Daoy (cell line): ENCODE measurements around the gene CBX2. TPM values are rescaled to one million over a fixed set of nuclear protein-coding genes. Genes with fewer than 3 reads are reported as not detected.

Experiments used
- DNase-seq: peaks from one replicate; pipeline ENCODE4 v3.0.0-alpha.2; 2015; ENCODE audit warnings: low read depth
- total RNA-seq: library from RNA; depleted of rRNA; stranded (reverse); fragments of >200 nt; shearing (Covaris generic); gene quantifications from 2 replicates; pipeline ENCODE4 v1.2.3, GENCODE V29; 2014; rRNA removed

Gene CBX2
- 15.2 and 18.3 TPM in 2 replicates for total RNA-seq

DNA sequence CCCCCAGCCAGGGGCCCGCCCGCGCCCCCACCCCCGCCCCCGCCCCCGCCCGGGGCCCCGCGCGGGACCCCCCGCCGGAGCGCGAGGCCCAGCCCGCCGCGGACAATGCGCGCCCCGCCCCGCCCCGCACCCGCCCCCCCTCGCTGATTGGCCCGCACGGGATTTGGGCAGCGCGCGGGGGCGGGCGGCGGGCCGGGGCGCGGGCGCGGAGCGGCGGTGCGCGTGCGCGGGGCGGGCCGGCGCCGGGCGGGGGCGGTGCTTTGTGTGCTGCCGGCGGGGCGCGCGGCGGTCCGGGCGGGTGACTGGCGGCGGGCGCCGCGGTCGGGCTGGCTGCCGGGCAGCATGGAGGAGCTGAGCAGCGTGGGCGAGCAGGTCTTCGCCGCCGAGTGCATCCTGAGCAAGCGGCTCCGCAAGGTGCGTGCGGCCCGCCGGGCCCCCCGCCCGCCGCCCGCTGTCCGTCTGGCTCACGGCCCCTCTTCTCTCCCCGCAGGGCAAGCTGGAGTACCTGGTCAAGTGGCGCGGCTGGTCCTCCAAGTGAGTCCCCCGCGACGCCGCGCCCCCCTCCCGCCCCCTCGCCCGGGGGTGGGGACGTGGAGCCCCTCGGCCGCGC lies at the start of gene CBX2:
Gene CBX2, plus strand, starts transcription at position 255 of the 610 bp plus-strand sequence. Its CDS starts 88 bp downstream, at position 343.
- DNase-seq = peak; percentile 84

DNA sequence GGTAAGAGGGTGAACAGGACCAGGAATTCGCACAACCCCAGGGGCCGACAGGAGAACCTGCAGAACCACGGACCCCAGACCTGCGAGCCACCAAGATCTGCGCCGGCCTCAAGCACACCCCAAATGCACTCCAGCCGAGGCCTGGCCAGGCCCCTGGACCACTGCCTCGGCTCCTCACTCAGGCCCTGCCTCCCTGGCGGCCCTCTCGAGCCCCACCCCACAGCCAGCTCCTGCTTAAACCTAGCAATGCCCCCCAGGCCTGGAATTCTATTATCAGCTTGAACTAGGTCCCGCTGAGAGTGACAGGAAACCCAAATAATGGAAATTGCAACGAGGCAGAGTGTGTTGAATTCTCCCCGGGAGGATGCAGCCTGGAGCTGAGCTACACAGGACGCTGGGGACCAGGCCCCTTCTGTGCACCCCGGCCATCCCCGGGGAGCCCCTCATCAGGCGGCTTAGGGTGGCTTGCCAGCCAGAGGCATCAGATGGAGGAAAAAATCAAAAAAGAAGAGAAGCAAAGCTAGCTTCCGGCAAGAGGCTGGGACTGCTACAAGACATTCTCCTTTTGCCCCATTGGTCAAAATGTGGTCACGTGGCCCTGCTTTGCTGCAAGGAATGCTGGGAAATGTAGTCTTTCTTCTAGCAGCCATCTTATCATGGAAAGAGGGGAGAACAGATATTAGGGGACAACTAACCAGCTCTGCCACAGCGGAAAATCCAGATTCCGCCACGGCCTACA lies 49.6 kb upstream of the CBX2 start:
- peak; percentile 89 for DNase-seq

DNA sequence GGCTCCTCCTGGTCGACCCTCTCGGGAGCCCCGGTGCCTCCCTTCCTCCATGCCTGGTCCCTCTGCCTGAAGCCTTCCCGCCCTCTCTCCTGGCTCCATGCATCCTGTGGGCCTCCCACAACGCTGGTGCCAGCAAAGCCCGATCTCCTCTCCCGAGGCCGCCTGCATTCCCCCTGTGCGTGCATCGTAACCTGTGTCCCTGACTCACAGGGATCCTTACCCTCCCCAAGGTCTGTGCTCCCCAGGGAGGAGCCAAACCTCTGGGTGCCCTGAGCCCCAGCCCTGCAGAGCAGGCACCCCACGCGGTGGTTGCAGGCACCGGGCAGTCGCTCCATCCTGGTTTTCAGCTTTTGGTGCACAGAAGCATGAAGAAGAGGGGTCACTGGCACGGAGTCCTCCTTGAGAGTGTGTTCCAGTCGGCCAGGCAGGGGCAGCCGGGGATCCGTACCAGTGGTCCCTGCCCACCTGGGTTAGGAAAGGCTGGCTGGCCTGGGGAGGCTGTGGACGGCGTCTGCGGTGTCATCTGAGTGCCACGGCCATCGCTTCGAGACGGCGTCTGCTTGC lies 49.0 kb upstream of the CBX2 start:
- no peak for DNase-seq

DNA sequence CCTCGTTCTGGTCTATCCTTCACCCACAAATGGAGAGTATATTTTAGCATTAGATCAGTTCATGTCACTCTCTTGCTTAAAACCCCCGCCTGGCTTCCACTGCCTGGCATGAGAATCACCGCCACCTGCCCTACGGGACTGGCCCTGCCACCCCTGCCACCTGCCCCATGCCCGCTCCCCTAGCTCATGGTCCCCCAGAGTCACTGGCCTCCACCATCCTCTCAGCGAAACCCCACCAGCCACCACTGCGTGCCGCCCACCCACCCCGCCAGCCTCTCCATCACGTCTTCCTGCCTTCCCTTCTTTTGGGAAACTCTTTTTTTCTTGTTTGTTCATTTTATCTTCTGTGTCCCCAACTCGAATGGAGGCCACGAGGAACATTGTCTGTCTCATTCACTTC lies 48.2 kb upstream of the CBX2 start:
- no peak for DNase-seq

DNA sequence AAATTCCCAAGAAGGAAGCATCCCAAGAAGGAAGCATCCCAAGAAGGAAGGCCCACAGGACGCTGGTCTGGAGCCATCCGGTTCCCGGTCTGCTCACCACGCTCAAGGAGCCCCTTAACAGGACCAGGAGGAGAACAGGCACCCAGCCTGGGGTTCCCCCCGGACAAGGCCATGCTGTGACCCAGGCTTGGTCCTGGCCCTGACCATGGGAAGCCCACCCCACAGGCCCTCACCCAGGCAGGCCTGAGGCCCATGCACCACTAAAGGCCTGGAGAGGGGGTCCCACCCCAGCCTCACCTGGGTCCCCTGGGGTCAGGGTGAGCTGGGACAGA lies 47.5 kb upstream of the CBX2 start:
- no peak for DNase-seq

DNA sequence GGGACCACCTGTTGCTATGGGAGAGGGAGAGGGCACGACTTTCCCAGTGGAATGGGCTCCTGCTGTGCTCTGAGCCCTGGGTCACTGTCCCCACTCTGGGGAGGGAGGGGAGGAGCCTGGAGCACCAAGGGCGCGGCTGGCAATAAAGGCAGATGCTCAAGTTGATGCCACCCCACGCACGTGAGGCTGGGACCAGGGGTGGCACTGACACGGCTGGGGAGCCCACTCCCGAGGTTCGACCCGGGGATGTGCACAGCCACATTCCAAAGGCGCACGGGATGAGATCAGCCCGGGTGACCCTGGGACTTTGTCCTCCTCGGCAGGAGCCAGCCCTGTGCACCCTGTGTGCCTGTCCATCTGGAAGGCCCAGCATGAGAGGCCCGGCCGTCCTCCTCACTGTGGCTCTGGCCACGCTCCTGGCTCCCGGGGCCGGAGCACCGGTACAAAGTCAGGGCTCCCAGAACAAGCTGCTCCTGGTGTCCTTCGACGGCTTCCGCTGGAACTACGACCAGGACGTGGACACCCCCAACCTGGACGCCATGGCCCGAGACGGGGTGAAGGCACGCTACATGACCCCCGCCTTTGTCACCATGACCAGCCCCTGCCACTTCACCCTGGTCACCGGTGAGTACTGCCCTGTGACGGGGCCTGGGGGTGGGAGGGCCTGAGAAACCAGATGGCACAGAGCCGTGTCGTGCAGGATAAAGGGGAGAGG lies 47.0 kb upstream of the CBX2 start, which contains the start of gene ENPP7:
Gene ENPP7, plus strand, starts transcription at position 175 of the 715 bp plus-strand sequence. Its CDS starts 197 bp downstream, at position 372.
- DNase-seq = no peak

DNA sequence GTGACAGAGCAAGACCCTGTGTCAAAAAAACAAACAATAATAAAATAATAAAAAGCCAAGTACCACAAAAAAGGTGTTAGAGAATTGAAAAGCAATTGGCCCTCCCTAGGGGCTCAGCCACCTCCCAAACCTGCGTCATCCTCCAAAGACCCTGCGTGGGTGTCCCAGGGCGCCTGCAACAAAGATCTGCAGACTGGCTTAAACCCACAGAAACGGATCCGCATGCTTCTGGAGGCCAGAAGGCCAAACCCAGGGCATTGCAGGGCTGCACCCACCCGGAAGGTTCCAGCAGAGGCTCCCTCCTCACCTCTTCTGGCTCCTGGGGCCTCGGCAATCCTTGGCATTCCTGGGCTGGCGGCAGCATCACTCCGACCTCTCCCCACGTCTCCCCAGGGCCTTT lies 45.7 kb upstream of the CBX2 start:
- DNase-seq = no peak

DNA sequence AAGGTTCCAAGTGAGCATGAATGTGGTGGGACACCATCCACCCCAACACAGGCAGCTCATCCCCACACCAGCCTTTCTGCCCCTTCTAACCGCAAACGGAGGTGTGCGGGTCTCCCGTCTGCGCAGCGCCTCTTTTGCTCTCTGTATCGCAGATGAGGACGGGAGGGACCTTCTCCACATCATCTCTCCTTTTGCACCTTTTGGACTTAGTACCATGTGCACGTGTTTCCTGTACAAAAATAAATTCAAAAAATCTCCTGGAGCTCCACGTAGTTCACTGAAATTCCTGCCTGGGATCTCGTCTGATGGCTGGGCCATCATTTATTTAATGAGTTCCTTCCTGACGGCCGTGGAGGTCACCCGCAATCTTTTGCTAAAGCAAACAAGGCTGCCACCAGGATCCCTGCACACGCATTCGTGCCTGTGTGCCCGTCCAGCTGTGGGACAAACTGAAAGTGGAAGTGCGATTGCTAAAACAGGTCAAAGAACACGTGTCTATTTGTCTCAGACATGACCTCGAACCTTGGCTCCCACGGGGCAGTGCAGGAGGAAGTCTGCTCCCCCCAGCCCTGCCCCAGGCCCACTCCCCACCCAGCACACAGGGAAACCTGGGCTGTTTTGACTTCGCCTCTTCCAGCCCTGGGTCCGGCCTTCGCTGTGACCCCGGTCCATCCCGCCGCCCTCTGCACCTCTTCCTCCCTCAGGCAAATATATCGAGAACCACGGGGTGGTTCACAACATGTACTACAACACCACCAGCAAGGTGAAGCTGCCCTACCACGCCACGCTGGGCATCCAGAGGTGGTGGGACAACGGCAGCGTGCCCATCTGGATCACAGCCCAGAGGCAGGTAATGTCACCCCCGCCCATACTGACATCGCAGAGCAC lies 44.9 kb upstream of the CBX2 start:
- no peak for DNase-seq

DNA sequence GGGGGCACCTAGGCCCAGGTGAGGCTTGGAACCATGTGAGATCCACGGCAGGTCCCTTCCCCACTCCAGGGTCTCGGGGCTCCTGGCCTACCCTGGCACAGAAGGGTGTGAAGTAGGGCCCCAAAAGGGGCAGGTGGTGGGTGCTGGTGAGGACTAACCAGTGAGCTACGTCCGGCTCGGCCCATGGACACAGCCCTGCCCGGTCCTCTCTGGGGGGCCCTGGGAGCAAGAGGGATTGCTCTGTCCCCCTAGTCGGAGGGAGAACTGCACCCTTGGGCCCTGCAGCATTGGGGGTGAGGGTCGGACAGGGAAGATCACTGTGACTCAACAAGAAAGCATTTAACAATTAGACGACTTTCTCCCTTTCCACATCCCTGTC lies 44.3 kb upstream of the CBX2 start:
- no peak for DNase-seq

DNA sequence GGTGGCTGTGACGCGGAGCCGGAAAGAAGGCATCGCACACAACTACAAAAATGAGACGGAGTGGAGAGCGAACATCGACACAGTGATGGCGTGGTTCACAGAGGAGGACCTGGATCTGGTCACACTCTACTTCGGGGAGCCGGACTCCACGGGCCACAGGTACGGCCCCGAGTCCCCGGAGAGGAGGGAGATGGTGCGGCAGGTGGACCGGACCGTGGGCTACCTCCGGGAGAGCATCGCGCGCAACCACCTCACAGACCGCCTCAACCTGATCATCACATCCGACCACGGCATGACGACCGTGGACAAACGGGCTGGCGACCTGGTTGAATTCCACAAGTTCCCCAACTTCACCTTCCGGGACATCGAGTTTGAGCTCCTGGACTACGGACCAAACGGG lies 42.9 kb upstream of the CBX2 start:
- DNase-seq = no peak

DNA sequence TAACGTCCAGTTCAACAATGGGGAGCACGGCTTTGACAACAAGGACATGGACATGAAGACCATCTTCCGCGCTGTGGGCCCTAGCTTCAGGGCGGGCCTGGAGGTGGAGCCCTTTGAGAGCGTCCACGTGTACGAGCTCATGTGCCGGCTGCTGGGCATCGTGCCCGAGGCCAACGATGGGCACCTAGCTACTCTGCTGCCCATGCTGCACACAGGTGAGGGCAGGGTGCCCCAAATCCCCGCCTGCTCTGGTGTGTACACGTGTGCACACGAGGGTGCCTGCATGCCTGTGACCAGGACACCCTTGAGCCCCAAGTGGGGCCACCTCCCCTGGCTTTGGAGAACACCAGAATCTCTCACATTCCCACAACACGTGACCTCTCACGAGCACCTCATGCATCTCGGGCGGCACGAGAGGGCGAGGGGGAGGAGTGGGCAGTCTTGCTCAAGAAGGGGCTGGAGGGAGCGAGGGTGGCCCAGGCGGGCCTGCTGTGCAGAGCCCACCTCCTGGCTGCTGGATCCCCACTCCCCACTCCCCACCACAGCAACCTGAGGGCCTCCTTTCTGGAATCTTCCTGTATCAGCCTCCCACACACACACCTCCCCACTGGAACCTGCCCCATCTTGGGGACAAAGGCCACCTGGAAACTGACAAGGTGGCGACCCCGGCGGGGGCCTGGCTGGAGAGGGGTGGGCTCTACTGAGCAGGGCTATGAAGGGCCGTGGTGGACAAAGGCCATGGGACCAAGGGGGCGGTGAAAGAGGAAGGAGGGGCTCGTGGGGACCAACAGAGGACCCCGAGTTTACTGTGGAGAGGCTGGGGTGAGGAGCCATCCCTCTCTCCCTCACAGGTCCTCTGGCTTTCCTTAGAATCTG lies 40.7 kb upstream of the CBX2 start:
- no peak for DNase-seq

DNA sequence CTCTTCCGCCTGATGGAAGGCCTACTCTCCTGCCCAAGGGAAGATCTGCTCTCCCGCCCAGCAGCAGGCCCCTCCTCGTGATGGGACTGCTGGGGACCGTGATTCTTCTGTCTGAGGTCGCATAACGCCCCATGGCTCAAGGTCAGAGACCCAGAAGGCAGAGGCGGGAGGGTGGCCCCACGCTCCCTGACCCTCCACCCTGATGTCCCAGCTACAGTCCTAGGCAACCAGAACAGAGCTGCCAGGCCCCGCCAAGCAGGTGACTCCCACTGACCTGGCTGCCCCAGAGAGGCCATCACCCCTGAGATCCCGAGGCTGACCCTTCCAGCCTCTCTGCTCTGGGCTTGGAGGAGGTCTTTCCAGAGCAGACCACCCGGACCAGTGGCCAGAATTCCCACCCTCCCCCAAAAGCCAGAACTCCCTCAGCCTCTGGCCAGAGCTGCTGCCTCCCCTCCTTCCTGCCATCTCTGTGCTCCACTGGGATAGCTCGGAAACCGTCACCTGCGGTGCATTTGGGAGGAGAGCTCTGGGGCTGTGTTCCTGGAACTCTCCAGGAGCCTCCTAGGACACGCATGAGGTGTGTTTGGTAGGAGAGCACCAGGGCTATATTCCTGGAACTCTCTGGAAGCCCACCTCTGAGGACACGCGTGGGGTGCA lies 39.9 kb upstream of the CBX2 start:
- DNase-seq = no peak

DNA sequence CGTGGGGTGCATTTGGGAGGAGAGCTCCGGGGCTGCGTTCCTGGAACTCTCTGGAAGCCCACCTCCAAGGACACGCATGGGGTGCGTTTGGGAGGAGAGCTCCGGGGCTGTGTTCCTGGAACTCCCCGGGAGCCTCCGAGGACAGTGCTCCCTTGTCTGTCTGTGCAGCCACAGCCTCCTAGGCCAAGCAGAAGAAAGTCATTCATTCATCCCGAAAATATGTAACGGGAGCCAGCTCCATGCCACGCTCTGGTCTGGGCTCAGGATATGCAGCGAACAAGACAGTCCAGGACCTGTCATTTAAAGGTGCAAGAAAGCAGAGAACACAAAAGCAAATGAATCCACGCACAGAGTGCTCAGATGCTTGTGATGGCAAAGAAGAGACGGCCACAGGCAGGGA lies 39.3 kb upstream of the CBX2 start:
- no peak for DNase-seq

DNA sequence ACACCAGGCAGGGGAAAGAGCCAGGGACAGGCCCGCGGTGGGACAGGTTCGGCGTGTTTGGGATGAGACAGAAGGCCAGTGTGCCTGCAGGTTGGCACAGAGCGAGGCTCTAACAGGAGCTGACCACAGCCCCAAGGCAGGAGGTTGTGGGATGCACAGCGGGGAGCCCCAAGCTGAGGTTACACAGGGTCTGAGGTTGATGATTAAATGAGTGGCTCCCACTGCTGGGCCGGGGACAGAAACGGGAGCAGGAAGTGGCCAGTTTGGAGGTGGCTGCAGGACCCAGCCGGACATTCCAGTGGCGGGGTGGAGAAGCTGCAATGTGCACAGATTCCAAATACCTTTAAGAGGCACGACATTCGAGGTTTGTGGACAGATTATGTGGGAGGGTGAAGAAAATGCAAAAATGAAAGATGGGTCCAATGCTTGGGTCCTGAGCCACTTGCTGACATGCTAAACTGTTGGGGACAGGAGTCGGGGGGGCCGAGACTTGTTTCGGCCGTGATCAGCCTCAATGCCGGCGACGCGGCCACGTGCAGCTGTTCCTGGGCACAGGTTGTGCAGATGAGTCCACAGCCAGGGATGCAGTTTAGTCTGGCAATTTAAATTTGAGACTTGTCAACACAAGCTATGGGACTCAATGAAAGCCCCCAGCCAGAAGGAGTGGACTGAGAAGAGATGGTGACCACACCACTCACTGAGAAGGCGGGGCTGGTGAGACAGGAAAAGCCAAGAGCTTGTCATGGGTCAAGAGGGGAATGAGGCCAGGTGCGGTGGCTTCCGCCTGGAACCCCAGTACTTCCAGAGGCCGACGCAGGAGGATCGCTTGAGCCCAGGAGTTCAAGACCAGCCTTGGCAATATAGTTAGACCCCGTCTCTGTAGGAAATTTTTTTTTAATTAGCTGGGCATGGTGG lies 38.5 kb upstream of the CBX2 start:
- peak; percentile 58 for DNase-seq

DNA sequence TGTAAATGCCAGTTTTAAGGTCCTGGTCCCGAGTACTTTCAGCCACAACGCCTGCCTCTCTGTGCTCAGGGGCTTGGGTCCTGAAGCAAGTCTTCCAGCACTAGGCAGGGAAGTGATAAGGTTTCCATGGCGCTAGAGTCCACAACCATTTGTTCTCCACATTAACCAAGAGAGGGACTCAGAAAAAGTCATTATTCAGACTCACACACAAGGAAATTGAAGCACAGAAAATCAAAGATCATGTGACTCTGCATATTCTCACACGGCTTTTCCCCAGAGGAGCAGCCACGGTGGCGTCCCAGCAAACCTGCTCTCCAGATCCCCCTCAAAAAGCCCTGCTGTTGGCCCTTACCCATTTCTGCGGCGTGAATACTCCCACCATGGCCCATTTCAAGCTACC lies 37.5 kb upstream of the CBX2 start:
- DNase-seq = no peak

DNA sequence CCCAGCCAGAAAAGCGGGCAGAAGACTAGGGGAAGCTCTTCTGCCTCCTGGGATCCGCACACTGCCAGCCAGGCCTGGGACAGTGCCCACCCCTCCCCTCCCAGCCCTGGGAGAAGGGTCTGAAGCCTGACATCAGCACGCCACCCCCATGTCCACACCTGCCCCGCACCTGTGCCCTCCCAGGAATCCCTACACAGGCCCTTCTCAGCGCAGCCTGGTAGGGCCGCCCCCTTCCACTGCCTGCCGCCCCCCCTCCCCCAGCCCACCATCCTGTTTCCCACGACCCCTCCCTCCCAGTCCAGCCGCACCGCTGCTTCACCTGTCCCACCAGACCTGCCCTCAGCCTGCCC lies 36.6 kb upstream of the CBX2 start:
- DNase-seq = no peak

DNA sequence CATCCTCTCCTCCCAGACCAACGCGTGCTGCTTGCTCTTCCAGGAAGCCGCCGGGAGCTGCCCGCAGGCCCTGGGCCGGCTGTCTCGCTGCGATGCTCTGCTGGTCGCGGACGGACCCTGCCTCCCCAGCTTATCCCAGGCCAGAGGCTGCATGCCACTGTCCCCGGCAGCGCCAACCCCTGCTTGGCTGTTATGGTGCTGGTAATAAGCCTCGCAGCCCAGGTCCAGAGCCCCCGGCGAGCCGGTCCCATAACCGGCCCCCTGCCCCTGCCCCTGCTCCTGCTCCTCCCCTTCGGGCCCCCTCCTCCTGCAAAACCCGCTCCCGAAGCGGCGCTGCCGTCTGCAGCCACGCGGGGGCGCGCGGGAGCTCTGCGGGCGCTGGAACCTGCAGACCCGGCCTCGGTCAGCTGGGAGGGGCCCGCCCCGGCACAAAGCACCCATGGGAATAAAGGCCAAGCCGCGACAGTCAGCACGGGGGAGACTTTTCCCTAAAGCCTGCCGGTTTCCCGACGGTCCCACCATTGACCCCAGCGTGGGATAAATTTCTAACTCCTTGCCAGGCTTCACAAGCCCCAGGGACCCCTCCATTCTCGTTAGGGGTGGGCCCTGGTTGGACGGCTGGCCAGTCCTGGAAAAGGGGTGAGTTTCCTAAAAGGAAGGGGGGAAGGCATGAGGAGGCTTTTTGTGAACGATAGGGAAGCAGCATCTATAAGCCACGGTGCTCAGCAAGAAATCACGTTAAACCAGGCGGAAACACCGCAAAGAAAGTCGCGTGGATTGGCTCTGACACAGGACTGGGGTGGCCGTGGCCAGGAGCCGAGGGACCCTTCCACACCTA lies 36.0 kb upstream of the CBX2 start:
- DNase-seq = peak; percentile 73

DNA sequence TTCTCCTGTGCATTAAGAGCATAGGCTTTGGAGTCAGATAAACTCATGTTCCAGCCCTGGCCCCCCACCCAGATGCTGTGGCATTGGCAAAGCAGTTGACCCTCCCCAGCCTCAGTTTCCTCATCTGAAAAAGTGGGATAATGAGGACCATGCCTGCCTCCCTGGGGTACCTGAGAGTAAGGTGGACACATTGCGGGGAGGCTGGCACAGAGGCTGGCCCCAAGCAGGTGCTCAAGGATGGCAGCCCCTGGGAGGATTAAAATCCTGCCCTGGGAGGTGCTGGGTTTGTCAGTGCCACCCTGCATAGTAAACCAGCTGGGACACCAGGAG lies 35.4 kb upstream of the CBX2 start:
- no peak for DNase-seq
